HepG2 (cell line): ENCODE results near the gene COPS7A. TPM values are rescaled to one million over a fixed set of nuclear protein-coding genes. Genes with fewer than 3 reads are reported as not detected.

Experiments
- CHD2 ChIP-seq: IDR thresholded peaks from 2 replicates; pipeline ENCODE4 v1.6.1; 2011; ENCODE audit warnings: low read depth, low read length, improper control_type of control experiment
- FOXA1 ChIP-seq, 2 experiments: fragments of 450-650 bp in 1 of 2; sonication (generic) in 1 of 2; formaldehyde crosslinking in 1 of 2; IDR thresholded peaks; 2 replicates each; pipeline versions ENCODE4 v1.4.0 to v1.6.1; 2016 to 2020; ENCODE audit warnings: missing genetic modification reagents in 1 of 2
- HNRNPK ChIP-seq: fragments of 200-400 bp; formaldehyde crosslinking; IDR thresholded peaks from 2 replicates; pipeline ENCODE4 v1.6.1; 2018; ENCODE audit warnings: low read length, low read depth, moderate library complexity, mild to moderate bottlenecking; ENCODE audit not compliant: poor library complexity, severe bottlenecking
- KAT2B ChIP-seq: fragments of 150-350 bp; IDR thresholded peaks from 2 replicates; pipeline ENCODE4 v1.6.1; 2014; ENCODE audit warnings: low read depth, low read length, borderline replicate concordance
- KMT2A ChIP-seq: sonication (generic); formaldehyde crosslinking; IDR thresholded peaks from 2 replicates; pipeline ENCODE4 v1.4.0; 2020; ENCODE audit warnings: missing genetic modification reagents
- NCOA5 ChIP-seq: sonication (generic); formaldehyde crosslinking; IDR thresholded peaks from 2 replicates; pipeline ENCODE4 v1.4.0; 2020; ENCODE audit warnings: missing genetic modification reagents
- ONECUT2 ChIP-seq: sonication (generic); formaldehyde crosslinking; IDR thresholded peaks from 2 replicates; pipeline ENCODE4 v1.4.0; 2020; ENCODE audit warnings: missing genetic modification reagents
- RFX5 ChIP-seq: IDR thresholded peaks from 2 replicates; pipeline ENCODE4 v1.6.1; 2011; ENCODE audit warnings: low read depth, low read length, improper control_type of control experiment
- SMYD3 ChIP-seq: sonication (generic); formaldehyde crosslinking; IDR thresholded peaks from 2 replicates; pipeline ENCODE4 v1.8.1; 2023; ENCODE audit warnings: mild to moderate bottlenecking, missing genetic modification reagents
- SOX13 ChIP-seq, 3 experiments: fragments of 450-650 bp in 1 of 3; sonication (generic) in 1 of 3; formaldehyde crosslinking in 1 of 3; IDR thresholded peaks in 2 of 3; conservative IDR thresholded peaks in 1 of 3; 2 replicates each; pipeline versions ENCODE4 v1.5.0 to v1.6.1; 2016 to 2020; ENCODE audit warnings: antibody characterized with exemption in 1 of 3, mild to moderate bottlenecking in 1 of 3, missing compliant biosample characterization in 1 of 3, missing genetic modification reagents in 1 of 3, moderate library complexity in 1 of 3
- SP1 ChIP-seq, 2 experiments: fragments of 450-650 bp in 1 of 2; sonication (generic) in 1 of 2; formaldehyde crosslinking in 1 of 2; IDR thresholded peaks; 2 replicates each; pipeline versions ENCODE4 v1.4.0 to v1.6.1; 2016 to 2020; ENCODE audit warnings: missing genetic modification reagents in 1 of 2
- U2AF2 ChIP-seq: fragments of 200-400 bp; formaldehyde crosslinking; IDR thresholded peaks from 2 replicates; pipeline ENCODE4 v1.6.1; 2017; ENCODE audit warnings: low read depth, mild to moderate bottlenecking, low read length
- ZBTB21 ChIP-seq: sonication (generic); formaldehyde crosslinking; IDR thresholded peaks from 2 replicates; pipeline ENCODE4 v1.4.0; 2020; ENCODE audit warnings: missing genetic modification reagents
- ZC3H13 ChIP-seq: sonication (generic); formaldehyde crosslinking; IDR thresholded peaks from 2 replicates; pipeline ENCODE4 v1.8.1; 2023; ENCODE audit warnings: mild to moderate bottlenecking, missing genetic modification reagents, moderate library complexity
- ZHX1 ChIP-seq: sonication (generic); formaldehyde crosslinking; IDR thresholded peaks from 2 replicates; pipeline ENCODE4 v1.8.1; 2022; ENCODE audit warnings: low read depth, mild to moderate bottlenecking, missing genetic modification reagents
- ZNF260 ChIP-seq: sonication (generic); formaldehyde crosslinking; IDR thresholded peaks from 2 replicates; pipeline ENCODE4 v1.4.0; 2020; ENCODE audit warnings: missing genetic modification reagents, low read depth, mild to moderate bottlenecking, borderline replicate concordance
- ZNF296 ChIP-seq: sonication (generic); formaldehyde crosslinking; conservative IDR thresholded peaks from 2 replicates; pipeline ENCODE4 v1.5.0; 2020; ENCODE audit warnings: mild to moderate bottlenecking, missing genetic modification reagents
- ZNF337 ChIP-seq: sonication (generic); formaldehyde crosslinking; IDR thresholded peaks from 2 replicates; pipeline ENCODE4 v1.5.1; 2020; ENCODE audit warnings: missing genetic modification reagents, low read depth, mild to moderate bottlenecking, borderline replicate concordance
- ZNF549 ChIP-seq: sonication (generic); formaldehyde crosslinking; IDR thresholded peaks from 2 replicates; pipeline ENCODE4 v1.5.0; 2020; ENCODE audit warnings: missing genetic modification reagents
- ZNF7 ChIP-seq: IDR thresholded peaks from 2 replicates; pipeline ENCODE4 v1.6.1; 2016; ENCODE audit warnings: missing biosample characterization, missing genetic modification reagents
- ZNF777 ChIP-seq: sonication (generic); formaldehyde crosslinking; IDR thresholded peaks from 2 replicates; pipeline ENCODE4 v1.4.0; 2020; ENCODE audit warnings: missing genetic modification reagents
- polyA plus RNA-seq, 8 experiments: library from polyadenylated mRNA; depleted of rRNA in 3 of 8; stranded (reverse) in 7 of 8; unstranded in 1 of 8; fragments of >200 nt; fragmentation: Illumina TruSeq in 4 of 8; extraction: Trizol in 4 of 8; gene quantifications; 2 replicates each; pipeline versions ENCODE4 v1.2.1 to v1.2.3, GENCODE V29; 2011 to 2016; ENCODE audit warnings: low read depth in 4 of 8, missing spikeins in 1 of 8, mixed read lengths in 1 of 8; ENCODE audit not compliant: insufficient read depth in 1 of 8
- total RNA-seq, 5 experiments: library from RNA; depleted of rRNA; stranded (reverse); fragments of >200 nt; fragmentation: Illumina TruSeq; extraction: Trizol; gene quantifications; 2 replicates each; pipeline ENCODE4 v1.2.3, GENCODE V29; 2016; ENCODE audit warnings: low read depth in 1 of 5
- TF ChIP-seq, protein P1 (sequence below): sonication (generic); formaldehyde crosslinking; IDR thresholded peaks from 2 replicates; pipeline ENCODE4 v1.8.0; 2022; ENCODE audit warnings: missing genetic modification reagents, mild to moderate bottlenecking, inconsistent platforms, borderline replicate concordance
- TF ChIP-seq, protein P2 (sequence below): sonication (generic); formaldehyde crosslinking; IDR thresholded peaks from 2 replicates; pipeline ENCODE4 v1.9.0; 2021; ENCODE audit warnings: missing genetic modification reagents, borderline replicate concordance
- TF ChIP-seq, protein P3 (sequence below): sonication (generic); formaldehyde crosslinking; IDR thresholded peaks from 2 replicates; pipeline ENCODE4 v1.4.0; 2020; ENCODE audit warnings: mild to moderate bottlenecking, missing genetic modification reagents

COPS7A gene
- total and polyA plus RNA-seq, 2 of the 13 experiments (the other 11 are each of a cell fraction or from before 2014, with no cell fraction given), result 40.0 to 73.6 TPM

GRCh38 chr12:6688543-6688998 lies 35.3 kb upstream of the COPS7A start (continued):
- no peak for TF ChIP-seq FOXA1 (IDR thresholded peaks at IDR 0.05)
- no peak for TF ChIP-seq FOXA1 (CRISPR knock-in tag; IDR thresholded peaks at IDR 0.05)
- TF ChIP-seq SMYD3, result no peak
- no peak for TF ChIP-seq ZBTB21 (CRISPR knock-in tag)
- TF ChIP-seq ZNF777 (CRISPR knock-in tag), result no peak
- no peak for TF ChIP-seq KAT2B
- TF ChIP-seq U2AF2, result no peak
- TF ChIP-seq ONECUT2 (CRISPR knock-in tag), result no peak
- TF ChIP-seq ZNF549 (CRISPR knock-in tag), result no peak
- TF ChIP-seq ZNF296 (CRISPR knock-in tag), result no peak
- TF ChIP-seq, protein P1, sequence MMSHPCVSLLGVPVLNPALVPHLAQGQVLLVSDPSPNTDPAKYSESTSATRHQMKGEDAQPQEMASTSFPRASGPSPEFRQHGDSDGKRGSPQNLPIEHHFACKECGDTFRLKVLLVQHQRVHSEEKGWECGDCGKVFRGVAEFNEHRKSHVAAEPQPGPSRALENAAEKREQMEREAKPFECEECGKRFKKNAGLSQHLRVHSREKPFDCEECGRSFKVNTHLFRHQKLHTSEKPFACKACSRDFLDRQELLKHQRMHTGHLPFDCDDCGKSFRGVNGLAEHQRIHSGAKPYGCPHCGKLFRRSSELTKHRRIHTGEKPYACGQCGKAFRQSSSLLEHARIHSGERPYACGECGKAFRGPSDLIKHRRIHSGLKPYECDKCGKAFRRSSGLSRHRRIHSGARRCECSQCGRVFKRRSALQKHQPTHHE, result no peak
- no peak for TF ChIP-seq ZHX1 (CRISPR knock-in tag)
- no peak for TF ChIP-seq ZNF7 (CRISPR knock-in tag)
- no peak for TF ChIP-seq HNRNPK
- no peak; the same call in 1 of the 2 replicates for TF ChIP-seq RFX5
- TF ChIP-seq CHD2, result no peak
- no peak for TF ChIP-seq SOX13 (IDR thresholded peaks at IDR 0.05)
- TF ChIP-seq SOX13 (CRISPR knock-in tag; conservative IDR thresholded peaks at IDR 0.05 in 1 of 2, IDR thresholded peaks at IDR 0.05 in 1 of 2), result no peak
- no peak for TF ChIP-seq SP1 (IDR thresholded peaks at IDR 0.05)
- TF ChIP-seq SP1 (CRISPR knock-in tag; IDR thresholded peaks at IDR 0.05), result no peak
- TF ChIP-seq KMT2A (CRISPR knock-in tag), result no peak
- TF ChIP-seq ZC3H13 (CRISPR knock-in tag), result no peak
- TF ChIP-seq, protein P2, sequence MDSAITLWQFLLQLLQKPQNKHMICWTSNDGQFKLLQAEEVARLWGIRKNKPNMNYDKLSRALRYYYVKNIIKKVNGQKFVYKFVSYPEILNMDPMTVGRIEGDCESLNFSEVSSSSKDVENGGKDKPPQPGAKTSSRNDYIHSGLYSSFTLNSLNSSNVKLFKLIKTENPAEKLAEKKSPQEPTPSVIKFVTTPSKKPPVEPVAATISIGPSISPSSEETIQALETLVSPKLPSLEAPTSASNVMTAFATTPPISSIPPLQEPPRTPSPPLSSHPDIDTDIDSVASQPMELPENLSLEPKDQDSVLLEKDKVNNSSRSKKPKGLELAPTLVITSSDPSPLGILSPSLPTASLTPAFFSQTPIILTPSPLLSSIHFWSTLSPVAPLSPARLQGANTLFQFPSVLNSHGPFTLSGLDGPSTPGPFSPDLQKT (CRISPR knock-in tag), result no peak
- no peak for TF ChIP-seq ZNF337 (CRISPR knock-in tag)
- no peak for TF ChIP-seq NCOA5 (CRISPR knock-in tag)
- TF ChIP-seq ZNF260, result no peak
- TF ChIP-seq, protein P3, sequence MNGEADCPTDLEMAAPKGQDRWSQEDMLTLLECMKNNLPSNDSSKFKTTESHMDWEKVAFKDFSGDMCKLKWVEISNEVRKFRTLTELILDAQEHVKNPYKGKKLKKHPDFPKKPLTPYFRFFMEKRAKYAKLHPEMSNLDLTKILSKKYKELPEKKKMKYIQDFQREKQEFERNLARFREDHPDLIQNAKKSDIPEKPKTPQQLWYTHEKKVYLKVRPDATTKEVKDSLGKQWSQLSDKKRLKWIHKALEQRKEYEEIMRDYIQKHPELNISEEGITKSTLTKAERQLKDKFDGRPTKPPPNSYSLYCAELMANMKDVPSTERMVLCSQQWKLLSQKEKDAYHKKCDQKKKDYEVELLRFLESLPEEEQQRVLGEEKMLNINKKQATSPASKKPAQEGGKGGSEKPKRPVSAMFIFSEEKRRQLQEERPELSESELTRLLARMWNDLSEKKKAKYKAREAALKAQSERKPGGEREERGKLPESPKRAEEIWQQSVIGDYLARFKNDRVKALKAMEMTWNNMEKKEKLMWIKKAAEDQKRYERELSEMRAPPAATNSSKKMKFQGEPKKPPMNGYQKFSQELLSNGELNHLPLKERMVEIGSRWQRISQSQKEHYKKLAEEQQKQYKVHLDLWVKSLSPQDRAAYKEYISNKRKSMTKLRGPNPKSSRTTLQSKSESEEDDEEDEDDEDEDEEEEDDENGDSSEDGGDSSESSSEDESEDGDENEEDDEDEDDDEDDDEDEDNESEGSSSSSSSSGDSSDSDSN, result no peak
